Measurements from ENCODE around the gene GRID2. TPM values are rescaled to one million over a fixed set of nuclear protein-coding genes. Genes with fewer than 3 reads are reported as not detected.

GRID2 gene
- polyA plus RNA-seq, 1 donor from 2014 or later, result 14.9 TPM

DNA sequence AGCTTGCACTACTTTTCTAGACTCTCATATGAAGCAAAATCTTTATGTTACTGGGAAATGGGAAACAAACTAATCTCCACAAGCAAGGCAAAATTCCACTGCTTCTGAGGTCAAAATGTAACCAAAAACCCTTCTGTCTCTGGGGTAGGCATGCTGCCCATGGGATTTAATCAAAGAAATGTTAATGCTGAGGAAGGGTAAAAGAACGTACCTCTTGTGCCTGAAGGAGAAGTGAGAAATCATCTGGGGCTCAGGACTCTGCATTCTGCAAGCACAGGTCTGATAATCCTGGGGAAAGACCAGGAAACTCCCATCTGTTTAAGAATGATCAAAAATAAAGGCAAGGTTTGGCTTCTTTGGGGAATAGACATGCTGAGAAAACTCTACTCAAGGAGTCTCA is 184.7 kb downstream of the GRID2 start:
- no peaks in the 10 kb centered on the region for H3K79me2 ChIP-seq (replicated peaks; ENCODE audit: insufficient read depth, low read length)

GRCh38 chr4:92497141-92497540 is 193.4 kb downstream of the GRID2 start:
- Histone ChIP-seq H3K36me3 (ENCODE audit: insufficient read depth, low read length) (no peaks in the 10 kb centered on the region), H3K4me2 (ENCODE audit: low read length) (no peak overlapping the region), H3K4me3 (ENCODE audit: low read length) (no peak overlapping the region), H3K79me2 (replicated peaks; ENCODE audit: insufficient read depth, low read length) (no peaks in the 10 kb centered on the region), H3K27me3 (ENCODE audit: insufficient read depth, low read depth, low read length) (no peaks in the 10 kb centered on the region), H3F3A (ENCODE audit: insufficient read depth, low read length, poor library complexity, severe bottlenecking) (no peaks in the 10 kb centered on the region), H3K9me3 (ENCODE audit: low read length) (no peaks in the 10 kb centered on the region), H3K27ac (ENCODE audit: low read length) (no peak overlapping the region), H3K9ac (ENCODE audit: low read length) (no peak overlapping the region), H4K20me1 (ENCODE audit: insufficient read depth) (no peaks in the 10 kb centered on the region), H2AFZ (ENCODE audit: low read depth, low read length) (no peak overlapping the region), H3K9me2 (ENCODE audit: insufficient read depth, low read length) (no peaks in the 10 kb centered on the region)
- TF ChIP-seq EP300 (conservative IDR thresholded peaks at IDR 0.05; ENCODE audit: poor library complexity, severe bottlenecking) (no peak), POLR2AphosphoS5 (IDR thresholded peaks at IDR 0.05) (no peak), RAD21 (conservative IDR thresholded peaks at IDR 0.05) (no peak), EZH2 (IDR thresholded peaks at IDR 0.05; ENCODE audit: borderline replicate concordance, insufficient read depth, low read length, poor library complexity, severe bottlenecking) (no peak), MXI1 (conservative IDR thresholded peaks at IDR 0.05; ENCODE audit: poor library complexity, severe bottlenecking) (no peak), SMC3 (conservative IDR thresholded peaks at IDR 0.05; ENCODE audit: poor library complexity) (no peak), TAF1 (IDR thresholded peaks at IDR 0.05; ENCODE audit: low read depth) (no peak), REST (IDR thresholded peaks at IDR 0.05; ENCODE audit: borderline replicate concordance) (no peak), CTCF (IDR thresholded peaks at IDR 0.05; ENCODE audit: poor library complexity, severe bottlenecking) (no peak)

More for the DNA sequence above, 184.7 kb downstream of the GRID2 start:
- H3K9me2 ChIP-seq (ENCODE audit: insufficient read depth, low read length), result no peaks in the 10 kb centered on the region
- no peaks in the 10 kb centered on the region for H3K27me3 ChIP-seq (ENCODE audit: insufficient read depth, low read depth, low read length)
- TF ChIP-seq RAD21 (conservative IDR thresholded peaks at IDR 0.05), result no peak
- no peaks in the 10 kb centered on the region for H3K36me3 ChIP-seq (ENCODE audit: insufficient read depth, low read length)
- no peaks in the 10 kb centered on the region for H4K20me1 ChIP-seq (ENCODE audit: insufficient read depth)
- no peak overlapping the region for H3K4me2 ChIP-seq (ENCODE audit: low read length)
- no peaks in the 10 kb centered on the region for H3K9me3 ChIP-seq (ENCODE audit: low read length)
- no peak overlapping the region for H3K27ac ChIP-seq (ENCODE audit: low read length)
- H2AFZ ChIP-seq (ENCODE audit: low read depth, low read length), result no peak overlapping the region
- H3F3A ChIP-seq (ENCODE audit: insufficient read depth, low read length, poor library complexity, severe bottlenecking), result no peaks in the 10 kb centered on the region
- H3K9ac ChIP-seq (ENCODE audit: low read length), result no peak overlapping the region
- no peak overlapping the region for H3K4me3 ChIP-seq (ENCODE audit: low read length)

GRCh38 chr4:92501456-92501855 is 197.7 kb downstream of the GRID2 start:
- no peaks in the 10 kb centered on the region for H3K9me2 ChIP-seq (ENCODE audit: insufficient read depth, low read length)
- H3K36me3 ChIP-seq (ENCODE audit: insufficient read depth, low read length), result no peaks in the 10 kb centered on the region
- H2AFZ ChIP-seq (ENCODE audit: low read depth, low read length), result no peak overlapping the region
- no peak overlapping the region for H3K9ac ChIP-seq (ENCODE audit: low read length)
- TF ChIP-seq EP300 (conservative IDR thresholded peaks at IDR 0.05; ENCODE audit: poor library complexity, severe bottlenecking) (no peak), EZH2 (IDR thresholded peaks at IDR 0.05; ENCODE audit: borderline replicate concordance, insufficient read depth, low read length, poor library complexity, severe bottlenecking) (no peak), POLR2AphosphoS5 (IDR thresholded peaks at IDR 0.05) (no peak), SMC3 (conservative IDR thresholded peaks at IDR 0.05; ENCODE audit: poor library complexity) (no peak), RAD21 (conservative IDR thresholded peaks at IDR 0.05) (no peak), CTCF (IDR thresholded peaks at IDR 0.05; ENCODE audit: poor library complexity, severe bottlenecking) (no peak), TAF1 (IDR thresholded peaks at IDR 0.05; ENCODE audit: low read depth) (no peak), MXI1 (conservative IDR thresholded peaks at IDR 0.05; ENCODE audit: poor library complexity, severe bottlenecking) (no peak), REST (IDR thresholded peaks at IDR 0.05; ENCODE audit: borderline replicate concordance) (no peak)
- no peak overlapping the region for H3K27ac ChIP-seq (ENCODE audit: low read length)
- no peak overlapping the region for H3K4me3 ChIP-seq (ENCODE audit: low read length)
- H3K27me3 ChIP-seq (ENCODE audit: insufficient read depth, low read depth, low read length), result no peaks in the 10 kb centered on the region
- H3K4me2 ChIP-seq (ENCODE audit: low read length), result no peak overlapping the region
- no peaks in the 10 kb centered on the region for H3K79me2 ChIP-seq (replicated peaks; ENCODE audit: insufficient read depth, low read length)
- no peaks in the 10 kb centered on the region for H3K9me3 ChIP-seq (ENCODE audit: low read length)
- no peaks in the 10 kb centered on the region for H3F3A ChIP-seq (ENCODE audit: insufficient read depth, low read length, poor library complexity, severe bottlenecking)
- H4K20me1 ChIP-seq (ENCODE audit: insufficient read depth), result no peaks in the 10 kb centered on the region

All from neural cell (in vitro differentiated cells).